ENCODE results near the gene FOXC1. TPM values are rescaled to one million over a fixed set of nuclear protein-coding genes. Genes with fewer than 3 reads are reported as not detected.

The FOXC1 gene
- total RNA-seq, 1 donor from 2014 or later = not detected

DNA sequence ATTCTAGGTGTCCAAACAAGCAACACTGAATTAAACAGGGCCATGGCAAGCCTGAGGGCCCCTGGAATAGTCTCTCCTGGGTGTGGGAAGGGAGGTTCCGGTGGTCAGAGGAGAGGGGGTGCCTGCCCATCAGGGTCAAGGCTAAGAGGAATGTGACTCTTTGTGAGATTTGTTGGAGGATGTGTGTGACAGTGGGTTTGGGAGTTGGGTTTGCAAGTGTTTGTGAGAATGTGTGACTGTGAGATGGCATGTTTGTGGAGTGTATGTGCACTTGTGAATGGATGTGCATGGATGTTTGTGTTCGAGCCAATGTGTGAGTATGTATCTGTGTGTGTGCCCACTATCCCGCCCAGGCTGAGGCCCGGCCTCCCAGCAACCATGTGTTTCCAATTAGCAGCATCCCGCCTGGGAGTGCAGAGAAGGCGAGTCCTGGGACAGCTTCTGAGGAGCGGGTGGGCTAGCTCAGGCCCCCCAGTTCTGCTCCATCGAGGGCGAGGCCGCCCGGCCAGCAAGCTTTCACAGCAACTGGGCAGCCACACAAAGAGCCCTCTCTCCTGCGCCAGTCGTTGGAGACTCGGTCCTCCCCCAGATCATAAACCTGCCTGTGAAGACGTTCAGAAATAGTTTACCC lies 12.6 kb downstream of the FOXC1 start:
- intact Hi-C loops (cut with micrococcal nuclease) = no loop called here

DNA sequence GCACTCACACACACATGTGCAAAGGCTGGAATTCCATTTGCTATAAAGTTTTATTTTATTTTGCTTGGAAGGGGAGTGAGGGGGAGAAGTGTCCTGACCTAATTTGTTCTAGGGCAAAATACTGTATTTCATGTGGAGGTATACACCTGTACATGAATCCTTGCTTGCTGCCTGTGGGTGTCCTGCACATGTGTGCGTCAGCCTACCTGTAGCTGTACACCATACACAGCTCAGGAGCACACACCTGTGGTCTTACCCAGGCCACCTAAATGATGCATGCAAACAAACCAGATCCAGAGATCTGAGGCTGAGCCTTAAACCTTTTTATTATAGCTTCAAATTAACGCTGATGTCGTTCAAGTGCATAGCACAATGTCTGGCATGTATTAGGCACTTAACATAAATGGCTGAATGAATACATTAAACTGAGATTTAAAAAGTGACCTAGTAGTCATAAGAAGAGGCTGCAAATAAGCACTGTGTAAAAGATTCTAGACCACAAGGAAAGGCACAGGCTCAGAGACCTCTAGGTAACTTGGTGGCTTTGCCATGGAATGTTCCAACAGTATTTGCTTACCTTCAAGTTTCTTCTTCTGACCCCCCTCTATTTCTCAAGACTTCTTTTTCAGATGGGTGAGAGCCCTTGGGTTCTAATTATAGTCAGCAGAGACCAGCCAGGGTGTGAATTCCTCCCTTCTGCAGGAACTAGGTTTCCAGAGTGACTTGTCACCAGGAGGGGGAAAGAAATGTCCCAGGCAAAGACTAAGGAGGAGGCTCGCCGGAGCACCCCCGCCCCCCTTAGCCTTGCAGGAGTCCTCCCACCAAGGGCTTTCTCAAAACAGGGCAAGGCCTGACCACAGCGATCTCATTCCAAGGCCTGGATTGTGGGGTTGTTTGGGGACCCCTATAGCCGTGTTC lies 13.4 kb downstream of the FOXC1 start:
- intact Hi-C loops (cut with micrococcal nuclease) = no loop called here

DNA sequence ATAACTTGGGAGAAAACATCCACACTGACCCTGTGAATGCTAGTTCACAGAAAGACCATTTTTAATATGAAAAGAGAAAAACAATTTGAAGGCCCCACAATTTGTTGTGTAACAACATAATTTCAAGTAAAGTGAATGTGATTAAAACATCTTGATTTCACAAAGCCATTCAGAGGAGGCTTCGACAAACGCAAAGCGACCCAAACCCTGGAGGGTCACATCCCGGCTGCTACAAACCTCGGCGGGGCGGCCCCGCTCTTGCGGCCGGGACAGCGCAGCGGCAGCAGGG lies 14.0 kb downstream of the FOXC1 start:
- intact Hi-C loops (cut with micrococcal nuclease) = loop anchor here (2.0 kb wide), 1 partner anchor 17 kb away; no protein-coding TSS in a partner anchor

DNA sequence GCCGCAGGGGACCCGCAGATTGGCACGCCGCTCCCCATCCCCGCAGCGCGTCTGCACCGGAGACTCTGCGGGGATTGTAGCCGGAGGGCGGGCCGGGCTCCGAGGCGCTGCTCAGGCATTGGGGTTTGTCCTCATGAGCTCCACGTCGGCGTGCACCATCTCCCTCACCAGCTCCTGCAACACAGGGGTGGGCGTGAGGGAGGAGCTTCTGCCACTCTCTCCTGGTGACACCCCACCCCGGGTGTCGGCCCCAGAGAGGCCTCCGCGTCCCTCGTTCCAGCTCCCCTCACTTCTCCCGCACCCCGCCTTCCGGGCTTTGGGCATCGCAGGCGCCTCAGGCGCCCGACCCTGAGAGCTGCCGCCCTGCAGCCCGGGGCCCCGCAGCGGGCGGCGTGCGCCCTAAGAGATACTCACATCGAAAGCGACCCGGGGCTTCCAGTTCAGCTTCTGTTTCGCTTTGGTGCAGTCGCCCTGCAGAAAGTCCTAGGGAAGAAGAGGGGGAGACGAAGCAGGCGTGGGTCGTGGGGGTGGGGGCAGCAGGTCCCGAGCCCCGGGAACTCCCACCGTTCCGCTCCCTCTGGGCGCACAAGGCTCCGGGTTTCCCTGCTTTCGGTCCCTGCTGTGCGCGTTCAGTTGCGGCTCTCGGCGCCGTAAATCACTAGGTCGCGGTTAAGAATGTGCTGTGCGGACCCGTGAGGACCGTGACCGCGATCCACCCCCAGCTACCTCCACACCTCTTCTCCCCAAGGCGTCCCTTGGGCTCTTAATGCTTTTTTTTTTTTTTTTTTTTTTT lies 14.5 kb downstream of the FOXC1 start:
- intact Hi-C loops (cut with micrococcal nuclease) = loop anchor here (2.0 kb wide), 1 partner anchor 17 kb away; no protein-coding TSS in a partner anchor

DNA sequence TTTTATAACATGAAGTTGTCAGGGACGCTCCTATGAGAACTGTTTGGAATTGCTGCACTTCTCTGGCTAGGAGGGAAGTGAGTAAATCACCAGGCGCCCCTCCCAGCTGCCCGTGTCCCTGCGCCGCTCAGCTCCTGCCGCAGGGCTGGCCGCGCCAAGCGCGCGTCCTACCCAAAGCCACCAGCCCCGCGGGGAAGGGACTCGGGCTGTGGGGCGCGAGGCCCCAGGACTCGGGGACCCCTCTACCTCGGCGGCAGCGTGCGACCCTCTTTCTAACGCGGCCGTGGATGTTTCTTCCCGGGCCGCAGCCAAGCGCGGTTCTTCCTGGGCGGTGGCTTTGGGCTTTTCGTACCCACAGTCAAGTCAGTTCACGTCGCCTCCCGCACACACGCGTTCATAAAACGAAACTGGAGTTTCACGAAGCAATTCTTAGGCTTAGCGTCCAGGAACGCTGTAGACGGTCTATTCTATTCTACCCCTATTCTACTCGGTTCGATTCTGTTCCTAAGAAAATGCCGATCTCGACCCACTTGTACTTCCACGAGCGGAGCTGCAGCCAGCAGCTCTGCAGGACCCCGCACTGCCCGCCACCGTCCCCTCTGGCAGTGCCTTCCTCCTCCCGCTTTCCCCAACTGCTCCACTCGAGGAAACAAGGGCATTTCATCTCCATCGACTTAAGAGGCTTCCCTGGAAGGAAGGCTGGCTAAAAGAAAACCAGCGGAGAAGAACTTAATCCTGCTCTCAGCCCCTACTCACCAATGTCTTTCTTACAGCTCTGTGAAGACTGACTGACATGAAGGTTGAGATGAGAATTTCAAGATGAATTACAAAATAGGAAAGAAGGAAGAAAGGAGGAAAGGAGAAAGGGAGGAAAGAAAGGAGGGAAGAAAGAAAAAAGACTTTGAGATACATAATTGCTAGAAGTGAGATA lies 15.4 kb downstream of the FOXC1 start:
- intact Hi-C loops (cut with micrococcal nuclease) = loop anchor here (1.0 to 2.0 kb wide), 2 partner anchors 18 to 479 kb away; no protein-coding TSS in a partner anchor

DNA sequence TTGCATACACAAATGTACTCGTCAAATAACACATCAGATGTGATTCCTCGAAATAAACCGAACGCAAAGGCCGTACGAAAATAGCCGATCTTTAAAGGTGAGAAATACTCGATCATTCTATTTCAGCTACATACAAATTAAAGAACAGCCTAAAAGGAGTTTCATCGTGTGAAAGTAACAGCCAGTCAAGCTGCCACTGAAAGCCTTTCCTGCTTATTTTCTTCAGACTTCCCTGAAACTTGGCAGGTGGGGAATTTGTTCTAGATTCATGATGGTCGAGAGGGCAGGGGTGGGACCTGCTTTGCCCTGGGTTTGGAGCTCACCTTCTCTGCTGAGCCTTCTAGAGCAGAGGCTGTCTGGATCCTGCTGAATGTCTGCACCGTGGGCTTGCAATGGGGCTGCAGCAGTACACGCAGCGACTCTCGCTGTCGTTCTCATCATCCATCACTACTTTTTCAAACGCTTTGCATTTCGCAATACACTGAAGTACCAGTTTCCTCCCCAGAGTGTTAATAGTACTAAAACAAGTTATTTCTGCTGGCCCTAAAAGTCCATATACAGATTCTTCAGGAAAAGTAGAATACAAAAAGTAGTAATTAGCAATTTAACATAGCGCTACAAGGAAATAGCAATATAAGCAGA lies 16.2 kb downstream of the FOXC1 start:
- intact Hi-C loops (cut with micrococcal nuclease) = loop anchor here (1.0 to 2.0 kb wide), 2 partner anchors 19 to 478 kb away; no protein-coding TSS in a partner anchor

DNA sequence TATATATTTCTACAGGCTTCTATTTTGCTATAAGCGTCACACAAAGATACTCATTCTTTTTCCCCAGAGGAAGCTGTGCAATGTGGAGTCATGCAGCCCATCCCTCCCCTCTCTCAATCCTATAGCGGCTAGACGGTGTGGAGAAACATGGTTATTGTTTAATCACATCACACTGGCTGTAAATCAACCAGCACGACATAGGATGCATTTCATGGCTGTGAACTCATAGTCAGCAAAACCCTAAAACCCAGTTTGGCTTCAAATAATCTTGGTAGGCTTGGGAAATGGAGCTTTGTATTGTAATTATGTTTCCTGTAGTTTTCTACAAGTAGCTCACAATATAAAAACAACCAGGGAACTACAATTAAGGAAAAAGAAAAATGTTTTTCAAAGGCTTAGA lies 16.8 kb downstream of the FOXC1 start:
- intact Hi-C loops (cut with micrococcal nuclease) = no loop called here

DNA sequence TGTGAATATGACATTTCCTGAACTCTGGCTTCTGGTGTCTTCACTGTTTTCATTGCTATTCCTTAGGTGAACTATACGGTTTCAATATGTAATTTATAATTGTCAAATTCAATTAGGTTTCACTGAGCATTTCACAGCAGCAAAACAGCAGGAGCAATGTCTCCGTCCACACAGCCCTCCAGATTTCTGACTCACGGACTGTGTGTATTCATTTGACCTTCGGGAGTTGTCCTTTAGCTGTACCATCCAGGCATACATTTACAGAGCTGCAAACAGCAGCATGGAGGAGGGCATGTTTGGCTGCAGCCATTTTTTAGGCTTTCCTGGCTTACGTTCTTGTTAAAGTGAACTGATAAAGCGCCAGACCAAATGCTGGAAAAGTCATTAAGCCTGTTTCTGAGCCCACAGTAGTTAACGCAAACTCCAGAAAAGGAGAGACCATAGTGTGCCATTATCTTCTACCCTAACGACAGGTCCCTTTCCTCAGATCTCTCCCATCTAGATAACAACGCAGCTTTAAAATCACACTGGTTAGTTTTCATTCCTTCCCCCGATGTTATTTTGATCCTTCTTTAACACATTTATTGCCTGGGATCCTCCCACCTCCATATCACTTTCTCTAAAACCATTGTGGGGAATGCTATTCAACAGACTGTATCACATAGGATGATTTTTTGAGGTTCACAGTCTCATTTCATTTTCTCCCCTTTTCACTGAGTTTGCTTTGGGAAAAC lies 18.3 kb downstream of the FOXC1 start:
- intact Hi-C loops (cut with micrococcal nuclease) = no loop called here

DNA sequence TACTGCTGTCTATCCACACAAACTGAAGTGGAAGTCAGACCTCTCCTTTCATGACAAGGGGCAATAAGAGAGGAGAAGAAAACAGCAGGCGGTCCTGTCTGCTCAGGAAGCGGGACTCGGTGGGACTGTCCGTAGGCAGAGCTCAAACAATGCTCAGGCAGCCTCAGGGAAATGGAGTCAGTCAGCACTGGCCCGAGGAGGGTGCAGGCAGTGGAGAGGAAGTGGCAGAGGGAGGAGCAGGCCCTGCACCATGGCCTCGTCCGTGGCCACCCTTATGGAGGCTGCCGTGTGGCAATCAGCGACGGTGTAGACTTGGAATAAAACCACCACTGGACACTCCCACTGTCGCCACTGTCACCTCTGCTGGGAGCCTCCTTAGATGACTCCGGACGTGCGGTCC lies 19.6 kb downstream of the FOXC1 start:
- intact Hi-C loops (cut with micrococcal nuclease) = no loop called here

DNA sequence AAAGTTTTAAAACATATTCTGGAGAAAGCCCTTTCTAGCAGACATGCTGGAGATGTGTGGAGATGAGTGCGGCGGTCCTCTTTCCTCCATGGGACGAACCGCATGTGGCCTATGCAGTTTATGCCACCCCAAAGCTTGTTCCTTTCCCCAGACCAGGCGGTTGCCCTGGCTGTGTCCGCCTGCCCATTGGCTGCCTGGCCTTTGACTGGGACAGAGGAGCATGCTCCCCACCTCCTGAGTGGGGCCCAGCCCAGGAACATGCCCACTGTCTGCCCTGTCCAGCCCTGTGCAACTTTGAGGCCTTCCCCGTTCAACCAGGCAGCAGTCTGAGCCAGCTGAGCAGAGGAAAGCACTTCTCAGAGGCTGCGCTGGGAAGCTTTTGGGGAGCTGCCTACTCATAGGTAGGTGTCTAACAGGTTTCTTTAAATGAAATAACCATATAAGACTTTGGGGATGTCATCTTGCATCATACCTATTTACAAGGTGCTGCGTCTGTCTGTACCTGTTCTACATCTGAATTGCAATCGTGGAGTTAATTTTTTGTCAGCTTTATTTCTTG lies 20.6 kb downstream of the FOXC1 start:
- intact Hi-C loops (cut with micrococcal nuclease) = no loop called here

DNA sequence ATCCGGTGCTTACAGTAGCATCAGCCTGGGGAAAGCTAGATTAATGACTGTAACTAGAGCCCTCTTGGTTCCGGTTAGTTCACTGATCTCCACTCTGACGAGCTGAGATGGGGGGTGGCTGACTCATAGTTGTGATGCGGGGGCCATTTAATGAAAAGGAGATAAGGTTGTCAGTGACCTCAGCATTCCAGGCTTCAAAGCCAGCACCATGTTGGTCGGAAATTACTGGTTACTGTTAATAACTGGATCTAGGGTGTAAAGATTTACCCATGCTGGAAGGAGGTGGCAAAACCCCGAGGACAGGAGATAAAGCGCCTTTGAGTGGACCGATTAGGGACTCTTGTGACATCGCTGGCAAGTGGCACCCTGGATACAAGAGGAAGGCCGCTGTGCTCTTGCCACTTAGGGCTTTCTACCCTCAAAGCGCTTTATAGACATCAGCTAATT lies 21.1 kb downstream of the FOXC1 start:
- intact Hi-C loops (cut with micrococcal nuclease) = no loop called here

DNA sequence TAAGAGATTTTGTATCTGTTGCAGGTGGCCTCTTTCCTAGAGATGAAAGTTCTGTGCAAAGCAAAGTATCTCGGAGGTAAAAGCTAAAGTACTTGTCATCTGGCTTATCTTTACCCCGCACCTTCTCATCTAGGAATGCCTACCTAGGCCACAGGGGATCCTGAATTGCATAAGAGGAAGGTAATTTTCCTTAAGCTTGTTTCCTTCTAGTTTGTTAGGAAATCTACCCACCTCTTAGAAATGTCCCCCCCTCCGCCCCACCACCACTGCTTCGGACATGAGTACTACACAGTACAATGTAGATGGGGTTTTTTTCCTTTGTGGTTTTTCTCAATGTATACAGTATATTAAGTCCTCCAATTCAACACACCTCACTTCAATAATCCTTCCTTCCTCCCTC lies 21.5 kb downstream of the FOXC1 start:
- intact Hi-C loops (cut with micrococcal nuclease) = no loop called here

DNA sequence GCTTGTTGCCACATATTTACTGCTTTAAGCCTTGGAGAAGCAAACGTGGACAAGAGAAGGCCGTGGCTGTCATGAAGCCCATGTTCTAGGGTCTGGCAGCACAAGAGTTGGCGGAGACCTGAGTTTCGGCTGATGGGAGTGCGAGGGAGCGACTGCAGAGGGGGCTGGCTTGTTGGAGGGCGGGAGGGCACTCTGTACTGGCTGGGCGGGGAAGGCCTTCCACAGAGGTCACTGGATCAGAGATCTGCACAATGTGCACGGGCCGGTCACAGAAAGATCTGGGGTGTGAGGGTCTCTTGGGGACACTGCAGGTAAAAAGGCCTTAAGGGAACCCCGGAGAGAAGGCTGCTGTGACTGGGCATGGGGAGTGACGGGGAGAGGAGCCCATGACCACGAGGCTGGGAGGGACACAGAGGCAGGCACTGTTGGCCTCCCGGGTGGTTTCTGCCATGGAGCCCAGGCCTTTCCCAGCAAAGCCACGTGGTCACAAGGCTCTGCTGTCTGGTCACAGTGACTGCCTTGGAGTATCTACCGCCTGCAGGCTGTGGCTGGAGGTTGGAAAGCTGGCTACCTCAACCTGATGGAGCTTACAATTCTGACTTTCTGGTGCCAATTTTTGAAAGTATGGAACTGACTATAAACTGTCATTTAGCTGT lies 23.8 kb downstream of the FOXC1 start:
- intact Hi-C loops (cut with micrococcal nuclease) = no loop called here

DNA sequence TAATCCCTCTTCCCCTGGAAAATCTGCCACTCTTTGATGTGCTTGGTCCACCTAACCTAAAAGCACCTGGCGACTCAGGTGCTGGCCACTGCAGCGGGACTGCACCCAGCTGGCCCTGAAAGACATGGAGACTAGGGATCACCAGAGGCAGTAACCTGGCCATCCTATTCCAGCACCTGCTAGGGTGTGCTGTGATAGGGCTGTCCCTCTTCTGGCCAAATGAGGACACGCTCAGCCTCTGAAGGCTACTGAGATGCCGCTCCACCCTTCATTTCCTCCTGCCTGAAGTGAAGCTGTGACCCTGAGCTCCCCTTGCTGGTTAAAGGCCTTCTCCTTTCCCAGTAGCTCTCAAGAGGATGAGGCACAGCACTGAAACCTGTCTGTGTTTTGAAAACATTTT lies 24.4 kb downstream of the FOXC1 start:
- intact Hi-C loops (cut with micrococcal nuclease) = no loop called here

DNA sequence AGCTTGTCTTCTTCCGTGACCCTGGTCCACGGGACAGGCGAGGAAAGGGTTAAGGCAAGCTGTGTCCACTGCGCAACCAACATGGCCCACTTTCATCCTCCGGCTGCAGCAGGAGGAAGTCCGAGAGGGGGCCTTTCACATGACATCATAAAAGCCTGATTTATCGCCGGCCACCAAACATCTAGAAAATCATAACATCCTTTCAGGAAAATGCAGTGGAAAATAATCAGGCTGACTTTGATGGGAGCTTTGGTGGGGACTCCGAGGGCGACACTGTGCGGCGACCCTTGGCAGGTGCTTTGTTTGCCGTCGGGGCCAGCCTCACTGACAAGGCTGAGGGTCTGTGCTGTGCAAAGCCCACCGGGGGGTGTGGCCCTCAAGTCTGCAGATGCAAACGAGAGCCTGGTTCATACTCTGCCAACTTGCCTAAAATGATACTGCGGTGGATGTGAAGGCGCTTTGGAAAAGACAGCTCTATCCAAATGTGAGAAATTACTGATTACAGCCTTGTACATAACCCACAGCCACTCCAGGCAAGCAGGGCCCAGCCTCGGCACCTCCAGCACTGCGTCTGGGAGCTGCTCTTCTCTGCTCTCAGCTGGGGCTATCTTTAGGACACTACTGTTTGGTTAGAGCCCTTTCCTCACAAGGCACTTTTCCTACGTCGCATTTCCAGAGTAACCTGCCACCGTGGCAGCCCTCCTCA lies 25.7 kb downstream of the FOXC1 start:
- intact Hi-C loops (cut with micrococcal nuclease) = no loop called here

DNA sequence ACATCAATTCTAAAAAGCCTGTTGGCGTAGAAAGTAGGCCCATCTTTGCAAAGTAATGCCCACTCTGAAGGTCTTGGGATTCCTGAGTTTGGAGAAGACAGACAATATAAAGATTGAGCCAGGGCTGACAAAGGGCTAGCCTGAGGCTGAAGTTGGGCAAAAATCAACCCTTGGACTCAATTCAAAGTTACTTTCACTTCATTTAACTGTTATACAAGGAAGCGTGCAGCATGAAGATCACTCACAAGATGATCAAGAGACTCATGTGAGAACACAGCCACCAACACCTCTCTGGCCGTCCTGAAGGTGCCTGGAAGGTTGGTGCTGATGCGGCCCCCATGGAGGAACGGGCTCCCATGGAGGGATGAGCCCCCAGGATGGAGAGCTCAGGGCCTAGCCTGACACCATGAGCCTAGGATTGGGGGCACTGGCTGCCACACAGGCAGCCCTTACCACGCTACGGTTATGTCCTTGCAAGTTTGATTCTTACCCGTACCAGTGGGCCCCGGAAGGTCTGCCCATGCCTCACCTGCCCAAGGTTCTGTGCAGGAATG lies 26.6 kb downstream of the FOXC1 start:
- intact Hi-C loops (cut with micrococcal nuclease) = no loop called here

DNA sequence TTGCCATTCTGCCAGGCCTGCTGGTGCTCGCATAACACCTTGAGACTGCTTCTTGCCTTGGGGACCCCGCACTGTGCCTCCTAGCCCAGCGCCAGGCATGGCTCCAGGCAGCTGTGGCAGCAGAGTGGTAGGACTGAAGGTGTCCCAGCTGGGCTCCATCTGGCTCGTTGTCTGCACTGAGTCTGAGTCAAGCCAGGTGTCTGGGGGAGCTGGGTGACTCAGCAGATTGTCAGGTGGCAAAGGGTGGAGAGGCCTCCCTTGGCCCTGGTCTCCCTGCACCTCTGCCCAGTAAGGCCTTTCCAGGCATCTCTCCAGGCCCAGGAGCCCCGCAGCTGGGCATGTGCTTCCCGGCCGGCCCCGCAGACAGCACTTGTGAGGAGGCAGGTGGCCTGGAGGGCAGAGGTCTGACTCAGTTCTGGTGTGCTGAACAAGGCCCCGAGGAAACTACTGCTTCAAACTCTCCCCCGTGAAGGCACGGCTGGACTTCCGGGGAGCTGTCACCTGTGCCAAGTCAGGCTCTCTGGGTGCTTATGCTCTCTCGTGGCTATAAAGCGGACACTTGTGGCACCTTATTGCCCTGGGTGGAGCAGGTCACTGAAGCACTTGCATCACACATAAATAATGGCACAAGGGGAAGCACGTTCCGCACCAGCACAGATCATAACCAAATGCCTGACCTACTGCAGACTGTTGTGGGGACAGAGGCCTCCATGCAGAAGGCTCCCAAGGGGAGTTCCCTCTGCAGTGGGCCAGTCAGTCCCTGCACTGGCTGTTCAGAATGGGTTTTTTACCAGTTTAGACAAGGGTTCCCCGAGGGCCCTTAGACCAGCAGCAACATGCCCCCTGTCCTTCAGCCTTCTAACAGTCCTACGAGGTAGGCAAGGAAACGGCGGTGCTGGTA lies 27.5 kb downstream of the FOXC1 start:
- intact Hi-C loops (cut with micrococcal nuclease) = no loop called here

All from T-helper 1 cell treated with Interleukin-12 subunit alpha and Interleukin-12 subunit beta and Interleukin-4 antibody, amounts not matched to agents 30 ng/mL and 1 ng/mL, for 36 hours (primary cell).